Loucy (cell line): ENCODE results near the gene ZC2HC1B.

ENCODE experiments used
- H2AFZ ChIP-seq: fragments of 200-600 bp; sonication (generic); 2 replicates; pipeline ENCODE4 v1.6.0; 2016; ENCODE audit warnings: antibody characterized with exemption, mild to moderate bottlenecking, low read length, moderate library complexity
- H3F3A ChIP-seq: fragments of 200-600 bp; 2 replicates; pipeline ENCODE4 v1.6.0; 2016; ENCODE audit warnings: antibody characterized with exemption, low read depth, mild to moderate bottlenecking
- H3K27me3 ChIP-seq: fragments of 200-600 bp; sonication (generic); 2 replicates; pipeline ENCODE4 v1.6.1; 2014; ENCODE audit warnings: low read length, mild to moderate bottlenecking; ENCODE audit not compliant: insufficient read depth, poor library complexity, severe bottlenecking
- H3K36me3 ChIP-seq: fragments of 200-600 bp; sonication (generic); 2 replicates; pipeline ENCODE4 v1.6.1; 2016; ENCODE audit warnings: low read length; ENCODE audit not compliant: insufficient read depth
- H3K4me1 ChIP-seq: fragments of 200-600 bp; sonication (generic); 2 replicates; pipeline ENCODE4 v1.5.1; 2014; ENCODE audit warnings: low read length, mild to moderate bottlenecking; ENCODE audit not compliant: insufficient read depth, poor library complexity, severe bottlenecking
- H3K4me2 ChIP-seq: fragments of 200-600 bp; sonication (generic); 2 replicates; pipeline ENCODE4 v1.6.0; 2014; ENCODE audit warnings: antibody characterized with exemption, low read length, low read depth, mild to moderate bottlenecking; ENCODE audit not compliant: poor library complexity, severe bottlenecking
- H3K4me3 ChIP-seq: fragments of 200-600 bp; sonication (generic); 2 replicates; pipeline ENCODE4 v1.5.1; 2014; ENCODE audit warnings: low read length, mild to moderate bottlenecking, mixed read lengths; ENCODE audit not compliant: poor library complexity, severe bottlenecking
- H3K79me2 ChIP-seq: fragments of 200-600 bp; sonication (generic); 2 replicates; pipeline ENCODE4 v1.6.1; 2014; ENCODE audit warnings: low read length; ENCODE audit not compliant: insufficient read depth
- H3K9ac ChIP-seq: fragments of 200-600 bp; sonication (generic); 2 replicates; pipeline ENCODE4 v1.6.0; 2014; ENCODE audit warnings: mild to moderate bottlenecking, low read depth, low read length, moderate library complexity; ENCODE audit not compliant: poor library complexity, severe bottlenecking
- H3K9me2 ChIP-seq: fragments of 200-600 bp; sonication (generic); replicated peaks from 2 replicates; pipeline ENCODE4 v1.6.1; 2016; ENCODE audit warnings: low read depth, low read length, mixed read lengths
- H3K9me3 ChIP-seq: fragments of 200-600 bp; sonication (generic); 2 replicates; pipeline ENCODE4 v1.6.1; 2014; ENCODE audit warnings: mild to moderate bottlenecking, antibody characterized with exemption, low read length, low read depth; ENCODE audit not compliant: insufficient read depth
- H4K20me1 ChIP-seq: fragments of 200-600 bp; sonication (generic); 2 replicates; pipeline ENCODE4 v1.6.0; 2014; ENCODE audit warnings: antibody characterized with exemption, low read length, mild to moderate bottlenecking; ENCODE audit not compliant: insufficient read depth, poor library complexity, severe bottlenecking
- CTCF ChIP-seq: fragments of 200-600 bp; sonication (generic); conservative IDR thresholded peaks from 2 replicates; pipeline ENCODE4 v1.5.1; 2014; ENCODE audit warnings: mild to moderate bottlenecking, antibody characterized with exemption, low read length
- EZH2phosphoT487 ChIP-seq: fragments of 200-600 bp; IDR thresholded peaks from 2 replicates; pipeline ENCODE4 v1.6.1; 2018; ENCODE audit warnings: antibody characterized with exemption, mild to moderate bottlenecking, moderate library complexity, borderline replicate concordance

Gene ZC2HC1B

GRCh38 chr6:143982968-143983367 is 118.7 kb downstream of the ZC2HC1B start:
- Histone ChIP-seq H3K9me3 (no peaks in the 10 kb centered on the region), H4K20me1 (no peaks in the 10 kb centered on the region), H2AFZ (no peak overlapping the region), H3K27me3 (no peaks in the 10 kb centered on the region), H3K9me2 (no peaks in the 10 kb centered on the region), H3K9ac (no peak overlapping the region), H3K79me2 (no peaks in the 10 kb centered on the region), H3F3A (no peaks in the 10 kb centered on the region), H3K4me3 (no peak overlapping the region), H3K4me1 (no peaks in the 10 kb centered on the region), H3K36me3 (no peaks in the 10 kb centered on the region), H3K4me2 (no peak overlapping the region)
- TF ChIP-seq CTCF: no peak
- TF ChIP-seq EZH2phosphoT487: no peak

GRCh38 chr6:143984666-143985065 is 120.4 kb downstream of the ZC2HC1B start:
- Histone ChIP-seq H4K20me1 (no peaks in the 10 kb centered on the region), H3K9ac (no peak overlapping the region), H3F3A (no peaks in the 10 kb centered on the region), H3K4me1 (no peaks in the 10 kb centered on the region), H3K9me2 (no peaks in the 10 kb centered on the region), H2AFZ (no peak overlapping the region), H3K36me3 (no peaks in the 10 kb centered on the region), H3K27me3 (no peaks in the 10 kb centered on the region), H3K79me2 (no peaks in the 10 kb centered on the region), H3K4me2 (no peak overlapping the region), H3K4me3 (no peak overlapping the region), H3K9me3 (no peaks in the 10 kb centered on the region)
- TF ChIP-seq EZH2phosphoT487 (no peak), CTCF (no peak)

- Histone ChIP-seq H2AFZ (no peak overlapping the region), H3K4me1 (no peaks in the 10 kb centered on the region), H3K36me3 (no peaks in the 10 kb centered on the region), H3K9ac (no peak overlapping the region), H3F3A (no peaks in the 10 kb centered on the region), H3K9me3 (no peaks in the 10 kb centered on the region), H3K4me3 (no peak overlapping the region), H3K79me2 (no peaks in the 10 kb centered on the region), H3K27me3 (no peaks in the 10 kb centered on the region), H4K20me1 (no peaks in the 10 kb centered on the region), H3K4me2 (no peak overlapping the region), H3K9me2 (no peaks in the 10 kb centered on the region)
- no peak for TF ChIP-seq EZH2phosphoT487
- TF ChIP-seq CTCF: no peak
Observed at GRCh38 chr6:143986463-143987065, 122.3 kb downstream of the ZC2HC1B start.
